CD4-positive, alpha-beta T cell treated with Interferon alpha-2 for 1 hour (primary cell): ENCODE data around the gene CCDC78.
A peak's percentile ranks its signal among the peaks of the same experiment; 100 is the strongest.

Source experiments
- DNase-seq, 2 donors: peaks; one replicate each; pipeline ENCODE4 v3.0.0-alpha.2; 2020 to 2022

The CCDC78 gene

GRCh38 chr16:736936-737481 is 10.8 kb upstream of the CCDC78 start:
- DNase-seq = no peak

GRCh38 chr16:735982-736453 is 9.8 kb upstream of the CCDC78 start:
- DNase-seq = no peak

- DNase-seq = no peak
Measured at GRCh38 chr16:734981-735881, 9.0 kb upstream of the CCDC78 start.

- DNase-seq = no peak
Measured at GRCh38 chr16:734208-734980, 8.2 kb upstream of the CCDC78 start.

- no peak for DNase-seq
Measured at GRCh38 chr16:733382-734207, 7.4 kb upstream of the CCDC78 start.

GRCh38 chr16:732936-733335 is 6.7 kb upstream of the CCDC78 start:
- DNase-seq = no peak

- DNase-seq = no peak
Measured at GRCh38 chr16:732332-732731, 6.1 kb upstream of the CCDC78 start.

- no peak for DNase-seq
Measured at GRCh38 chr16:730666-731509, 4.6 kb upstream of the CCDC78 start.

- DNase-seq = no peak
Measured at GRCh38 chr16:729768-730665, 3.8 kb upstream of the CCDC78 start.

- DNase-seq = no peak
Measured at GRCh38 chr16:728890-729744, 2.9 kb upstream of the CCDC78 start.

- peak; percentile 71 to 78 for DNase-seq
Measured at GRCh38 chr16:728131-728889, 2.1 kb upstream of the CCDC78 start.

GRCh38 chr16:727291-727977 is 1.2 kb upstream of the CCDC78 start:
- peak; percentile 16 to 44 for DNase-seq

GRCh38 chr16:726188-726437 is 130 bp downstream of the CCDC78 start:
- no peak for DNase-seq

GRCh38 chr16:725463-726187 is 618 bp downstream of the CCDC78 start:
- DNase-seq = no peak

GRCh38 chr16:725041-725376 is 1.2 kb downstream of the CCDC78 start:
- no peak for DNase-seq

GRCh38 chr16:724188-725040 is 1.8 kb downstream of the CCDC78 start:
- no peak for DNase-seq

GRCh38 chr16:723695-724094 is 2.5 kb downstream of the CCDC78 start:
- DNase-seq = no peak
